ENCODE measurements around the gene TRAM2. TPM values are rescaled to one million over a fixed set of nuclear protein-coding genes. Genes with fewer than 3 reads are reported as not detected.

Gene TRAM2
- total and polyA plus RNA-seq, 2 of the 13 experiments (the other 11 are each of a cell fraction or from before 2014, with no cell fraction given) = 49.1 to 72.5 TPM

DNA sequence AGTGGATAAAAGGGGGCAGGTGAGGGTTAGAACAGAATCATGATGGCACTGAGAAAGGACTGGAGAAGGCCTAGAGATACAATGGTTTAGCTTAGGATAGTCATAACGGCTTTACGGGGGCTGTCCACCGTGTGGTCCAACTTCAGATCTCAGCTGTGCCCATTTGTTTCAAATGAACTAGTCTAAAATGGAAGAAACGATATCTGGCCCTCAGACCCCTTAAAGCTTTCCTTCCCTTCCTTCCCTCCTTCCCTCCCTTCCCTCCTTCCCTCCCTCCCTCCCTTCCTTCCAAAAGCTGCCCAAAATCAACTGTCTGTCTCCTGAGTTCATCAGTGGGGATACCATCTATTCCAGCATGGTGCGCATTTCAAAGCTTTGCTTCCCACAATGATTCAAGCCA is 27.9 kb downstream of the TRAM2 start:
- peaks cover 17% of the 10 kb centered on the region for H4K20me1 ChIP-seq (ENCODE audit: insufficient read depth, low read length)
- no peaks in the 10 kb centered on the region for H3K27me3 ChIP-seq (ENCODE audit: control insufficient read depth in 1 of 2, insufficient read depth in 2 of 2, low read length in 2 of 2)
- H3K9ac ChIP-seq (ENCODE audit: insufficient read depth, low read depth, low read length) = no peak overlapping the region; the same call in 1 of the 2 replicates
- H2AFZ ChIP-seq (ENCODE audit: low read length) = no peak overlapping the region
- no peak overlapping the region for H3K4me3 ChIP-seq (replicated peaks in 1 of 3; ENCODE audit: insufficient read depth in 1 of 3, low read depth in 2 of 3, low read length in 3 of 3)
- TF ChIP-seq PCBP2 (optimal IDR thresholded peaks at IDR 0.05; ENCODE audit: low read depth, low read length, poor library complexity, severe bottlenecking) (peak; percentile 77), ZNF3 (CRISPR knock-in tag; IDR thresholded peaks at IDR 0.05) (no peak), HIVEP1 (CRISPR knock-in tag; IDR thresholded peaks at IDR 0.05) (no peak), EP300 (IDR thresholded peaks at IDR 0.05; ENCODE audit: low read depth in 2 of 2, low read length in 2 of 2) (no peak), EP300 (CRISPR knock-in tag; IDR thresholded peaks at IDR 0.05; ENCODE audit: borderline replicate concordance) (no peak), ZNF382 (CRISPR knock-in tag; IDR thresholded peaks at IDR 0.05; ENCODE audit: borderline replicate concordance) (no peak), HNRNPK (IDR thresholded peaks at IDR 0.05; ENCODE audit: low read depth, low read length, poor library complexity, severe bottlenecking) (peak; percentile 89), PAF1 (CRISPR knock-in tag; IDR thresholded peaks at IDR 0.05) (no peak), GATAD1 (CRISPR knock-in tag; IDR thresholded peaks at IDR 0.05) (no peak)
- H3K36me3 ChIP-seq (replicated peaks in 1 of 2; ENCODE audit: control insufficient read depth in 1 of 2, insufficient read depth in 2 of 2, low read length in 2 of 2) = peaks cover 6 to 15% of the 10 kb centered on the region in 2 experiments
- ChIA-PET CTCF (ENCODE audit: low intra/inter-chr PET ratio, low total read pairs) (no interaction called here), POLR2A (interaction anchor here (1.6 to 4.6 kb wide), 2 partner anchors 27 to 31 kb away, joined by 3 to 24 read pairs; partner anchors contain the start of gene TRAM2)
- WGBS (ENCODE audit: low lambda C conversion rate) = 96% methylated on average over 5 of the region's 5 CpGs
- DNase-seq (ENCODE audit: low spot score) (no peak), ATAC-seq (no peak), FAIRE-seq (no peak)
- no peak overlapping the region for H3K4me2 ChIP-seq (ENCODE audit: low read depth, low read length)
- H3K79me2 ChIP-seq (ENCODE audit: insufficient read depth, low read length) = peaks cover 87% of the 10 kb centered on the region
- peak overlapping the region; percentile 23 for H3K27ac ChIP-seq (ENCODE audit: extremely low read length, insufficient read depth, low read length)
- H3K9me3 ChIP-seq (ENCODE audit: low read length) = no peaks in the 10 kb centered on the region
- in situ Hi-C loops (cut with HindIII; ENCODE audit: extremely low pct_ligation_motif_present, low pct_unique_long_range_greater_than_20kb) (no loop called here), intact Hi-C loops (cut with micrococcal nuclease; ENCODE audit: unreplicated experiment) (no loop called here)
- H3K4me1 ChIP-seq (ENCODE audit: insufficient read depth, low read length) = peaks cover 100% of the 10 kb centered on the region
- BruUV-seq (replicated peaks) = no TSS peak

GRCh38 chr6:52548353-52548713 is 28.5 kb downstream of the TRAM2 start:
- Histone ChIP-seq H3K79me2 (ENCODE audit: insufficient read depth, low read length) (peaks cover 84% of the 10 kb centered on the region), H3K4me2 (ENCODE audit: low read depth, low read length) (no peak overlapping the region; the same call in 1 of the 2 replicates), H3K9ac (ENCODE audit: insufficient read depth, low read depth, low read length) (no peak overlapping the region; the same call in 1 of the 2 replicates), H3K27me3 (ENCODE audit: control insufficient read depth in 1 of 2, insufficient read depth in 2 of 2, low read length in 2 of 2) (no peaks in the 10 kb centered on the region), H2AFZ (ENCODE audit: low read length) (no peak overlapping the region), H3K9me3 (ENCODE audit: low read length) (no peaks in the 10 kb centered on the region), H4K20me1 (ENCODE audit: insufficient read depth, low read length) (peaks cover 13% of the 10 kb centered on the region), H3K27ac (ENCODE audit: extremely low read length, insufficient read depth, low read length) (peak overlapping the region; percentile 23), H3K36me3 (replicated peaks in 1 of 2; ENCODE audit: control insufficient read depth in 1 of 2, insufficient read depth in 2 of 2, low read length in 2 of 2) (peaks cover 4 to 15% of the 10 kb centered on the region in 2 experiments), H3K4me3 (replicated peaks in 1 of 3; ENCODE audit: insufficient read depth in 1 of 3, low read depth in 2 of 3, low read length in 3 of 3) (no peak overlapping the region), H3K4me1 (ENCODE audit: insufficient read depth, low read length) (peaks cover 100% of the 10 kb centered on the region)
- BruUV-seq (replicated peaks) = no TSS peak
- POLR2A ChIA-PET = interaction anchor here (0.8 to 4.6 kb wide), 3 partner anchors 28 to 50 kb away, joined by 3 to 24 read pairs (median 3); partner anchors contain the start of gene TRAM2
- DNase-seq (ENCODE audit: low spot score) (no peak), ATAC-seq (no peak), FAIRE-seq (no peak)
- intact Hi-C loops (cut with micrococcal nuclease; ENCODE audit: unreplicated experiment) (no loop called here), in situ Hi-C loops (cut with HindIII; ENCODE audit: extremely low pct_ligation_motif_present, low pct_unique_long_range_greater_than_20kb) (no loop called here)
- WGBS (ENCODE audit: low lambda C conversion rate) = 90% methylated on average over 7 of the region's 7 CpGs
- CTCF ChIA-PET (ENCODE audit: low intra/inter-chr PET ratio, low total read pairs) = no interaction called here
- TF ChIP-seq ZNF746 (CRISPR knock-in tag; IDR thresholded peaks at IDR 0.05) (no peak), ZNF646 (CRISPR knock-in tag; IDR thresholded peaks at IDR 0.05) (no peak), RFX1 (IDR thresholded peaks at IDR 0.05) (no peak), NR2F6 (IDR thresholded peaks at IDR 0.05) (no peak), NR2F6 (CRISPR knock-in tag; IDR thresholded peaks at IDR 0.05) (no peak), ZBTB21 (CRISPR knock-in tag; IDR thresholded peaks at IDR 0.05) (no peak)

Measured in HepG2 (cell line).